Tibial nerve (tissue), 4 donors: ENCODE measurements around the gene CAPN15.

Experiments
- CTCF ChIP-seq, 5 experiments: fragments of 200-600 bp in 3 of 5; fragments of 450-650 bp in 2 of 5; sonication (generic) in 3 of 5; IDR thresholded peaks; one replicate each; pipeline ENCODE4 v1.5.1; 2016 to 2019; ENCODE audit warnings: antibody characterized with exemption in 5 of 5, mild to moderate bottlenecking in 3 of 5, moderate library complexity in 2 of 5
- EP300 ChIP-seq, 2 donors: sonication (generic); formaldehyde crosslinking; IDR thresholded peaks; one replicate each; pipeline ENCODE4 v1.6.1; 2017; ENCODE audit warnings: antibody characterized with exemption in 2 of 2, mild to moderate bottlenecking in 1 of 2
- POLR2A ChIP-seq, 2 donors: fragments of 450-650 bp; IDR thresholded peaks; one replicate each; pipeline ENCODE4 v1.6.1; 2017; ENCODE audit warnings: antibody characterized with exemption in 2 of 2, mild to moderate bottlenecking in 2 of 2, moderate library complexity in 2 of 2

GRCh38 chr16:497258-497657, 30.3 kb upstream of the CAPN15 start:
- TF ChIP-seq CTCF (IDR thresholded peaks at IDR 0.05) (no peak), EP300 (IDR thresholded peaks at IDR 0.05) (no peak), POLR2A (IDR thresholded peaks at IDR 0.05) (no peak)
